Smooth muscle cell (in vitro differentiated cells): ENCODE data around the gene KMT2D. TPM values are rescaled to one million over a fixed set of nuclear protein-coding genes. Genes with fewer than 3 reads are reported as not detected.

Experiments
- DNase-seq: peaks from one replicate; lab custom pipeline; 2025; ENCODE audit not compliant: unreplicated experiment; lab: John Stamatoyannopoulos, UW
- H2AFZ ChIP-seq: fragments of 200-600 bp; sonication (generic); 2 replicates; pipeline ENCODE4 v1.6.0; 2016; ENCODE audit warnings: antibody characterized with exemption, low read depth, mild to moderate bottlenecking
- H3F3A ChIP-seq: fragments of 200-600 bp; sonication (generic); 2 replicates; pipeline ENCODE4 v1.6.0; 2017; ENCODE audit warnings: antibody characterized with exemption, low read depth
- H3K27ac ChIP-seq: fragments of 200-600 bp; sonication (generic); 2 replicates; pipeline ENCODE4 v1.5.1; 2016; ENCODE audit warnings: low read depth, mild to moderate bottlenecking
- H3K27me3 ChIP-seq: fragments of 200-600 bp; sonication (generic); 2 replicates; pipeline ENCODE4 v1.6.1; 2016; ENCODE audit warnings: low read depth, mild to moderate bottlenecking
- H3K36me3 ChIP-seq: fragments of 200-600 bp; sonication (generic); 2 replicates; pipeline ENCODE4 v1.5.1; 2016; ENCODE audit warnings: low read depth
- H3K4me1 ChIP-seq: fragments of 200-600 bp; sonication (generic); 2 replicates; pipeline ENCODE4 v1.5.1; 2016; ENCODE audit warnings: low read depth
- H3K4me2 ChIP-seq: fragments of 200-600 bp; sonication (generic); 2 replicates; pipeline ENCODE4 v1.6.0; 2016; ENCODE audit warnings: mild to moderate bottlenecking
- H3K4me3 ChIP-seq: fragments of 200-600 bp; sonication (generic); 2 replicates; pipeline ENCODE4 v1.5.1; 2016; ENCODE audit warnings: mild to moderate bottlenecking
- H3K79me2 ChIP-seq: fragments of 200-600 bp; sonication (generic); 2 replicates; pipeline ENCODE4 v1.6.0; 2016; ENCODE audit warnings: low read depth, mild to moderate bottlenecking
- H3K9ac ChIP-seq: fragments of 200-600 bp; sonication (generic); 2 replicates; pipeline ENCODE4 v1.6.0; 2016; ENCODE audit warnings: low read depth
- H3K9me3 ChIP-seq: fragments of 200-600 bp; sonication (generic); replicated peaks from 2 replicates; pipeline ENCODE4 v1.5.1; 2016; ENCODE audit warnings: low read depth
- H4K20me1 ChIP-seq: fragments of 200-600 bp; sonication (generic); 2 replicates; pipeline ENCODE4 v1.6.0; 2016; ENCODE audit warnings: low read depth
- WGBS: methylation state at CpG from one replicate; pipeline ENCODE4 v1.1.7; 2016; ENCODE audit warnings: low lambda C conversion rate; 5-methylcytosine and 5-hydroxymethylcytosine counted together
- polyA plus RNA-seq: library from polyadenylated mRNA; unstranded; fragments of >200 nt; fragmentation: Nextera tagmentation; extraction: Ambion mirVana; gene quantifications from 2 replicates; pipeline ENCODE4 v1.2.1, GENCODE V29; 2016
- total RNA-seq: library from RNA; depleted of rRNA; stranded (reverse); fragments of >200 nt; gene quantifications from 2 replicates; pipeline ENCODE4 v1.2.3, GENCODE V29; 2014
- TF ChIP-seq, protein P1 (sequence below): fragments of 200-600 bp; sonication (generic); IDR thresholded peaks from 2 replicates; pipeline ENCODE4 v1.5.1; 2017; ENCODE audit warnings: borderline replicate concordance, mild to moderate bottlenecking, antibody characterized with exemption; ENCODE audit not compliant: insufficient read depth, poor library complexity, severe bottlenecking

KMT2D gene
- total and polyA plus RNA-seq, 2 experiments from 2014 or later: 24.6 to 25.9 TPM

DNA sequence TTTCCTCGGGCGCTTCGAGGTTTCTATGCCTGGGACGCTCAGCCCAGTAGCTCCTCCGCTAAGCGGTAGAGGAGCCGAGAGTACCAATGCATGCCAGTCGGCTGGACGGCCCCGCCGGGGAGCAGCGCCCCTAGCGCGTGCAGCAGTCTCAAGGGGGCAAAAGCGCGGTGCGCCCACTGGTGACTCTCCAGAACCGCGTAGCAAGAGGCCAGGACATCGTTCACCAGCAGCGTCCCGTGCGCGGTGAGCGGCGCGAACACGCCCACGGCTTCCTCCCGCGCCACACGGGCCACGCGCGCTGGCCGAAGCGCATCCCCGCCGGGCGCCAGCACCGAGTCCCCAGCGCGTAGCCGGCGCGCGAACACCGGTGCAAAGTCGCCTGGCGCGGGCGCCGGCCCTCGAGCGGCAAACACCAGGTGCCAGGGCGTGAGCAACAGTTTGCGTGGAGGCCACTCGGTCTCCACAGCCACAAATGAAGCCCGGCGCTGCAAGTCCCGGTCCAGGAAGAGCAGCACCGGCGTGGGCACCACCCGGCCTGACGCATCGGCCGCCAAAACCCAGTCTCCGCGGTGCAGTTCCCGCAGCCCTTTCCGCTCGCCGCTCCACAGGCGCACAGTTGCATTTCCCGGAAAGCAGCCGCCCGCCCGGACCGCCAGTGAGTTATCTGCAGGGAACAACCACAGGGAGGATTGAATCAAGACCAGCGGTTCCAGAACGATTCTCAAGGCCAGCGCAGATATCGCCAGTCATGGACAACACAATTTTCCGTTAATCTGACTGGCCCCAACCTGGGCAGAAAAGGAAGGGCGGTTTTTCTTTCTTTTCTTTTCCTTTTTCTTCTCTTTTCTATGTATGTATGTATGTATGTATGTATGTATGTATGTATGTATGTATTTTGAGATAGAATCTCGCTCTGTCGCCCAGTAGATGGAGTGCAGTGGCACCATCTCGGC is 29.5 kb upstream of the KMT2D start:
- no peaks in the 10 kb centered on the region for H3K36me3 ChIP-seq
- H3K9ac ChIP-seq: no peak overlapping the region
- H3K4me2 ChIP-seq: peak overlapping the region; percentile 86
- no peaks in the 10 kb centered on the region for H3K9me3 ChIP-seq
- H2AFZ ChIP-seq: no peak overlapping the region
- H3K4me1 ChIP-seq: peaks cover 33% of the 10 kb centered on the region
- WGBS: 8% methylated on average over 83 of the region's 88 CpGs
- no peak overlapping the region for H3K27ac ChIP-seq
- DNase-seq: no peak
- H3K79me2 ChIP-seq: no peaks in the 10 kb centered on the region
- H3K4me3 ChIP-seq: peak overlapping the region; percentile 35
- H3F3A ChIP-seq: no peaks in the 10 kb centered on the region
- H3K27me3 ChIP-seq: peaks cover 67% of the 10 kb centered on the region
- TF ChIP-seq, protein P1, sequence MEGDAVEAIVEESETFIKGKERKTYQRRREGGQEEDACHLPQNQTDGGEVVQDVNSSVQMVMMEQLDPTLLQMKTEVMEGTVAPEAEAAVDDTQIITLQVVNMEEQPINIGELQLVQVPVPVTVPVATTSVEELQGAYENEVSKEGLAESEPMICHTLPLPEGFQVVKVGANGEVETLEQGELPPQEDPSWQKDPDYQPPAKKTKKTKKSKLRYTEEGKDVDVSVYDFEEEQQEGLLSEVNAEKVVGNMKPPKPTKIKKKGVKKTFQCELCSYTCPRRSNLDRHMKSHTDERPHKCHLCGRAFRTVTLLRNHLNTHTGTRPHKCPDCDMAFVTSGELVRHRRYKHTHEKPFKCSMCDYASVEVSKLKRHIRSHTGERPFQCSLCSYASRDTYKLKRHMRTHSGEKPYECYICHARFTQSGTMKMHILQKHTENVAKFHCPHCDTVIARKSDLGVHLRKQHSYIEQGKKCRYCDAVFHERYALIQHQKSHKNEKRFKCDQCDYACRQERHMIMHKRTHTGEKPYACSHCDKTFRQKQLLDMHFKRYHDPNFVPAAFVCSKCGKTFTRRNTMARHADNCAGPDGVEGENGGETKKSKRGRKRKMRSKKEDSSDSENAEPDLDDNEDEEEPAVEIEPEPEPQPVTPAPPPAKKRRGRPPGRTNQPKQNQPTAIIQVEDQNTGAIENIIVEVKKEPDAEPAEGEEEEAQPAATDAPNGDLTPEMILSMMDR: peak; percentile 6
- H4K20me1 ChIP-seq: no peaks in the 10 kb centered on the region

DNA sequence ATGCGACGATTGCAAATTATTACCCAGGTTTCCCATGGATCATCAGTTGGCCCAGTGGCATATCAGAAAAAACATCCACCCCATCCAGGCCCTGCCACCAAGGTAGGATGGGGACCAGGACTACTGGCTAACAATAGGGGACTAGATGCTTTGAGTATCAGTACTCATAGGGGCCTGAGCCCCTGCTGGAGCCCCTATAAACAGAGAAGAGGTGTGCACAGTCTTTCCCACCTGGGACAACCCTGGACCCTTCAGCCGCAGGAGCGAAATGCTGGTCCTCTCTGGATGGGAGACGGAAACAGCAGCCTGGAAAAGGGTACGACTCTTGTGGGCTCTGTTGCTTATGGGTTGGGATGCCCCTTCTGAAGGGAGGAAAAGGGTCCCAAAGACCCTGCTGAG is 28.3 kb upstream of the KMT2D start:
- WGBS: 75% methylated on average over 6 of the region's 6 CpGs
- no peak for DNase-seq
- H3K4me1 ChIP-seq: peaks cover 27% of the 10 kb centered on the region
- H3K27ac ChIP-seq: no peak overlapping the region
- H3K9ac ChIP-seq: no peak overlapping the region
- TF ChIP-seq, protein P1: no peak
- H3F3A ChIP-seq: no peaks in the 10 kb centered on the region
- no peaks in the 10 kb centered on the region for H3K36me3 ChIP-seq
- no peaks in the 10 kb centered on the region for H4K20me1 ChIP-seq
- peaks cover 56% of the 10 kb centered on the region for H3K27me3 ChIP-seq
- H3K9me3 ChIP-seq: no peaks in the 10 kb centered on the region
- no peak overlapping the region for H2AFZ ChIP-seq
- H3K4me3 ChIP-seq: no peak overlapping the region
- H3K4me2 ChIP-seq: no peak overlapping the region
- H3K79me2 ChIP-seq: no peaks in the 10 kb centered on the region

DNA sequence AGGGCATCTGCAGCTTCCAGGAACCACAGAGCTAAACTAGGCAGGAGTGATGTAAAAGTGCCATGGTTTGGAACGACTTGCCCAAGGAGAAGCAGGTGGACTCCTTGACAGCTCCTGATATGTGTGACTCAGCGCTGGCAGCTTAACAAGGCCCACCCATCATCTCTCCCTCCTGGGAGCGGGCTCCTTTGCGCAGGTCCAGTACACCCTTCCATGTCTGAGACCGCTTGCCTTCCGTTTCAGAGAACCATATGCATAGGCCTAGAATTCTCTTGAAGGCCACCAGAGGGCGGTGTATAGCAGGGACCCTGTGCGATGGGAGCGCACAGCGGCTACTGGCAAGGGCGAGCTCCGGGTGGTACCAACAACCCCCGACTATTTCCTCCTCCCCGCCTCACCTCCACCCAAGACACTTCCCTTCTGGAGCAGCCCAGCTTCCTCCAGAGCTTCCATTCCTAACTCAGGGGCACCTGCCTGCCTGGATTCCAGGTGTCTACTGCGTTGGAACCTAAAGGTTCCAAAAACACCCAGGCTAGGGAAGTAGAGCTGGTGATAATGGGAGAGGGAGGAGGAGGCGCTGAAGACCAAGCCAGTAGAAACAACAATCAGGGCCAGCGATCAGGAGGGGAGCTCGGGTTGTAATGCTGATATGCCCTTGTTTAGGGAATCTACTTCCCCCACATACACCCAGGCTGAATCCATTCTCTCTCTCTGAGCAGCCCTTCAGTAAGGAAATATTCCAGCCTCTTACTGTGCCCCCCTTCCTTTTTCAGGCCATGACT is 27.7 kb upstream of the KMT2D start:
- peaks cover 50% of the 10 kb centered on the region for H3K27me3 ChIP-seq
- no peaks in the 10 kb centered on the region for H3F3A ChIP-seq
- peak overlapping the region; percentile 71 for H3K4me2 ChIP-seq
- TF ChIP-seq, protein P1: peak; percentile 76
- H3K4me1 ChIP-seq: peaks cover 23% of the 10 kb centered on the region
- no peak for DNase-seq
- no peaks in the 10 kb centered on the region for H3K36me3 ChIP-seq
- no peaks in the 10 kb centered on the region for H4K20me1 ChIP-seq
- no peaks in the 10 kb centered on the region for H3K9me3 ChIP-seq
- no peak overlapping the region for H3K27ac ChIP-seq
- H3K4me3 ChIP-seq: peak overlapping the region; percentile 30
- H3K79me2 ChIP-seq: no peaks in the 10 kb centered on the region
- WGBS: 6% methylated on average over 18 of the region's 18 CpGs
- no peak overlapping the region for H2AFZ ChIP-seq
- no peak overlapping the region for H3K9ac ChIP-seq
